Measurements from ENCODE around the gene CCDC183. TPM values are rescaled to one million over a fixed set of nuclear protein-coding genes. Genes with fewer than 3 reads are reported as not detected.
"Not testable (repeated sequence)": the region's sequence is repeated elsewhere in the genome, so short reads cannot be mapped to it uniquely, and the experiment has no call there.

Gene CCDC183
- total RNA-seq, 1 donor from 2014 or later, result not detected

DNA sequence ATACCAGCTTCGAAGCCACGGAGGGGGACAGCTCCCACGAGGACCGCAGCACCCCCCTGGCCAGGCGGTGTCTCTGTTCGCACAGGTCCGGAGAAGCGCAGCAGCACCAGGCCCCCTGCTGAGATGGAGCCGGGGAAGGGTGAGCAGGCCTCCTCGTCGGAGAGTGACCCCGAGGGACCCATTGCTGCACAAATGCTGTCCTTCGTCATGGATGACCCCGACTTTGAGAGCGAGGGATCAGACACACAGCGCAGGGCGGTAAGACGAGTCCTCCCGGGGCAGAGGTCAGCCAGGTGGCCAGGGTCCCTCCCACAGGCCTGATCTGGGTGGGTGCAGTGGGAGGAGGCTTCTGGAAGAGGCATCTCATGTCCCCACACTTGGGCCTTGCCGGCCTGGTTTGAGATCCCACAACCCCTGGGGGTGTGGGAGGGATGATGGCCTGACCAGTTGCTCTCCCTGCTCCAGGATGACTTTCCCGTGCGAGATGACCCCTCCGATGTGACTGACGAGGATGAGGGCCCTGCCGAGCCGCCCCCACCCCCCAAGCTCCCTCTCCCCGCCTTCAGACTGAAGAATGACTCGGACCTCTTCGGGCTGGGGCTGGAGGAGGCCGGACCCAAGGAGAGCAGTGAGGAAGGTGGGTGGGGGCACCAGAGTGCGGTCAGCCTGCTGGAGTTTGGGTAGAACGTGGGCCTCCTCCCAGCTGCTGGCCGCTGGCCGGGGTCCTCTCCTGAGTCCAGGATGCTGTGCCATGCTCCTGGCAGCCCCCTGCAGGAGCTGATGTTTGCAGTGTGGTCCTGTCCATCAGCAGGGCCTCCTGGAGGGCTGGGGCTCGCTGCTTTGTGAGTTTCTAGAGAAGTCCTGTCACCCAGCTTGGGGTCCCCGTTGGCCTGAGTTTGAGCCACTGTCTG, 43.3 kb downstream of the CCDC183 start:
- DNase-seq, result no peak
- peaks cover 12% of the 10 kb centered on the region for H3K4me1 Mint-ChIP-seq
- H3K9me3 Mint-ChIP-seq, result no peaks in the 10 kb centered on the region
- POLR2A ChIA-PET, result interaction anchor here (0.5 kb wide), 1 partner anchor 21 kb away, joined by 9 read pairs; no protein-coding TSS in a partner anchor
- intact Hi-C loops (cut with micrococcal nuclease), result loop anchor here (10.0 kb wide), 1 partner anchor 325 kb away; no protein-coding TSS in a partner anchor
- TF ChIP-seq, protein P1, sequence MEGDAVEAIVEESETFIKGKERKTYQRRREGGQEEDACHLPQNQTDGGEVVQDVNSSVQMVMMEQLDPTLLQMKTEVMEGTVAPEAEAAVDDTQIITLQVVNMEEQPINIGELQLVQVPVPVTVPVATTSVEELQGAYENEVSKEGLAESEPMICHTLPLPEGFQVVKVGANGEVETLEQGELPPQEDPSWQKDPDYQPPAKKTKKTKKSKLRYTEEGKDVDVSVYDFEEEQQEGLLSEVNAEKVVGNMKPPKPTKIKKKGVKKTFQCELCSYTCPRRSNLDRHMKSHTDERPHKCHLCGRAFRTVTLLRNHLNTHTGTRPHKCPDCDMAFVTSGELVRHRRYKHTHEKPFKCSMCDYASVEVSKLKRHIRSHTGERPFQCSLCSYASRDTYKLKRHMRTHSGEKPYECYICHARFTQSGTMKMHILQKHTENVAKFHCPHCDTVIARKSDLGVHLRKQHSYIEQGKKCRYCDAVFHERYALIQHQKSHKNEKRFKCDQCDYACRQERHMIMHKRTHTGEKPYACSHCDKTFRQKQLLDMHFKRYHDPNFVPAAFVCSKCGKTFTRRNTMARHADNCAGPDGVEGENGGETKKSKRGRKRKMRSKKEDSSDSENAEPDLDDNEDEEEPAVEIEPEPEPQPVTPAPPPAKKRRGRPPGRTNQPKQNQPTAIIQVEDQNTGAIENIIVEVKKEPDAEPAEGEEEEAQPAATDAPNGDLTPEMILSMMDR (IDR thresholded peaks at IDR 0.05), result no peak
- ATAC-seq (ENCODE audit: low read depth), result no peak
- CTCF ChIA-PET, result no interaction called here
- peaks cover 16% of the 10 kb centered on the region for H3K36me3 Mint-ChIP-seq (ENCODE audit: low read depth)
- H3K27me3 Mint-ChIP-seq, result no peaks in the 10 kb centered on the region
- H3K4me3 Mint-ChIP-seq, result no peak overlapping the region
- H3K27ac Mint-ChIP-seq, result peak overlapping the region; percentile 46

DNA sequence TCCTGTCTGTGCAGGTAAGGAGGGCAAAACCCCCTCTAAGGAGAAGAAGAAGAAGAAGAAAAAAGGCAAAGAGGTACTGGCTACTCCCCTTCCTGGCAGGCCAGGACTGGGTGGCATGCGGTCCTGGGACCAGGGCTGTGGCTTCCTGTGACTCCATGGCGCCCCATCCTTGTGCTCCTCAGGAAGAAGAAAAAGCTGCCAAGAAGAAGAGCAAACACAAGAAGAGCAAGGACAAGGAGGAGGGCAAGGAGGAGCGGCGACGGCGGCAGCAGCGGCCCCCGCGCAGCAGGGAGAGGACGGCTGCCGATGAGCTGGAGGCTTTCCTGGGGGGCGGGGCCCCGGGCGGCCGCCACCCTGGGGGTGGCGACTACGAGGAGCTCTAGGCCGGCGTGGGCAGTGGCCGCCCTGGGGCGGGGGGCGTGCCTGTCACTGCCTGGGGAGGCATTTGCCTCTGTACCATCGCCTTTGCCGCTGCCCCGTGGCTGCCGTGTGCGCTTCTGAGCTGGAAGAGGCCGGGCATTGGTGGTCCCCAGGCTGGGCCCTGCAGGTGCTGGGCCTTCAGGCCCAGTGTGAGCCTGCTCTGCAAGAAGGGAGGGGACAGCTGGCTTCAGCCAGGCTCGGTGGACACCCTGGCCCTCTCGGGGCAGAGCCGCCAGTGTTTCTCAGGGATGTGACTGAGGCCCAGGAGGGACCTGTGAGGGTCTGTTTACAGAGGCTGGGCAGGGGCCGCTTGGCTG, 44.2 kb downstream of the CCDC183 start:
- ChIA-PET CTCF (no interaction called here), POLR2A (interaction anchor here (0.5 kb wide), 1 partner anchor 320 kb away, joined by 4 read pairs; no protein-coding TSS in a partner anchor)
- ATAC-seq (ENCODE audit: low read depth) (no peak), DNase-seq (no peak)
- intact Hi-C loops (cut with micrococcal nuclease), result loop anchor here (10.0 kb wide), 1 partner anchor 324 kb away; no protein-coding TSS in a partner anchor
- H3K27me3 Mint-ChIP-seq, result no peaks in the 10 kb centered on the region
- peak overlapping the region; percentile 57 for H3K4me3 Mint-ChIP-seq
- TF ChIP-seq, protein P1 (IDR thresholded peaks at IDR 0.05), result no peak
- peaks cover 14% of the 10 kb centered on the region for H3K36me3 Mint-ChIP-seq (ENCODE audit: low read depth)
- H3K4me1 Mint-ChIP-seq, result peaks cover 14% of the 10 kb centered on the region
- H3K9me3 Mint-ChIP-seq, result no peaks in the 10 kb centered on the region
- H3K27ac Mint-ChIP-seq, result peak overlapping the region; percentile 46

DNA sequence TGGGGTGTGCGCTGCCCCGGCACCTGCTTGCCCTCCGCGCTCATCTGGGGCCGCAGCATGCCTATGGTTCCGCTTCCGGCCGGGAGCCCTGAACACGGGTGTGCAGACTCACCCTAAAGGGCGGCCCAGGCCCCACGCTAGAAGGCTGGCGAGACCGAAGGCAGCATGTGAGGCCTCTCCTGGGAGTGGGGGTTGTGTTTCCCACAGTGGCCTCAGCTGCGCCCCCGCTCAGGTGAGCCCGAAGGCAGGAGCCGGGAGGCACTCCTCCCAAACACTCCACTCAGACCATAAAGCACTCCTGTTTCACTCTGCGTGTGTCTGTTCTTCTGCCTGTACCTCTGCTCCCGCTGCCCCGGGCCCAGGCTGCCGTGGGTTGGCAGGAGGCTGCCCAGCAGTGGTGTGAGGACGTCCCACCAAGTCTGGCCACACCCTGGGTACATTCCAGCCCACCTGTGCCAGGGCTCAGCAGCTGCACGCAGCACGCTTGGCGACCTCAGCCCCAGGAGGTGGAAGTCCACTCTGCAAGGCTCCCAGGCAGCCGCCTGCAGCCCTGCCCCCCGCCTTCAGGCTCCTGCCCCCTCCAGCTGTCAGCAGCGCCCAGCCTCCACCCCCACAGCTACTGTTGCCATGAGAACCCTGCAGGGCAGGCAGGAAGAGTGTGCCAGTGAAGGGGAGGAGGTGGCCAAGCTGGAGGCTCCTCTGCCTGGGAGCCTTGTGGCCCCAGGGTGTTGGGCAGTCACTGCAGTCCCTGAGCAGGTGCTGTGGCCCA, 44.9 kb downstream of the CCDC183 start:
- ATAC-seq (ENCODE audit: low read depth) (no peak), DNase-seq (no peak)
- Mint-ChIP-seq H3K9me3 (no peaks in the 10 kb centered on the region), H3K4me1 (peaks cover 14% of the 10 kb centered on the region), H3K27ac (no peak overlapping the region), H3K27me3 (no peaks in the 10 kb centered on the region), H3K36me3 (ENCODE audit: low read depth) (peaks cover 14% of the 10 kb centered on the region), H3K4me3 (no peak overlapping the region)
- ChIA-PET POLR2A (interaction anchor here (0.5 to 3.3 kb wide), 3 partner anchors 34 to 321 kb away, joined by 4 to 12 read pairs (median 11); partner anchors contain the start of gene RABL6), CTCF (no interaction called here)
- TF ChIP-seq, protein P1 (IDR thresholded peaks at IDR 0.05), result no peak
- intact Hi-C loops (cut with micrococcal nuclease), result loop anchor here (10.0 kb wide), 1 partner anchor 324 kb away; no protein-coding TSS in a partner anchor

DNA sequence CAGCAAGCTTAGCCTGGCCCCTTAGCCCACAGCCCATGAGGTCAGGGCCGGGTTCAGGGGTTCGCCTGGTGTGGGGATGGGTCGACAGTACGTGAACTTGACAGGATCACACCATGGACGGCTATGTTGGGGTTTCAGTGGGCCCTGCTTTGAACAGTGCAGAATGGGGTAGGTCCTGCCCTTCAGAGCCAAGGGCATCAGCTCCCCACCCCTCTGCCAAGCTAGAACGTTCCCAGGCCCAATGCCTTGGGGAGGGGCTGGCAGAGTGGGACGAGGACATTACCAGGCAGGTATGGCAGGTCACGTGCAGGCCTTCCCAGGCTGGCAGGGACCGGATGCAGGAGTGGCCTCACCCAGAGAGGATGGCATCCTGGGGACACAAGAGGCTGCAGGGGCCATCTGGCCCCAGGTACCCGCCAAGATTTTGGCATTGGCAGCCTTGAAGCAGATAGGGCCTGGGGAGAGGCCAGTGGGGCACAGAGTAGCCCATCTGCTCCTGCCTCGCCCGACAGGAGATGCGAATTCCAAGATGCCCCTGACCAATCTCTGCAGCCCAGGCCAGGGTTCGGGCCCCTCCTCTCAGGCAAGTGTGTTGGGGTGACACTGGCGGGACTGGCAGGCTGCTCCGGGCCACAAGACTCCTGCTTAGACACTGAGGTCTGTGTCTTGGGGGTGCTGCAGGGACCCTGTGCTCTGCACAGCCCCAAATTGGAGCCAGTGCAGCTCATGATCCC, 45.7 kb downstream of the CCDC183 start:
- not testable (repeated sequence) for DNase-seq; H3K9me3 Mint-ChIP-seq; ATAC-seq (ENCODE audit: low read depth); H3K27me3 Mint-ChIP-seq
- Mint-ChIP-seq H3K4me3 (peak overlapping the region; percentile 87), H3K4me1 (peaks cover 16% of the 10 kb centered on the region), H3K27ac (peak overlapping the region; percentile 35), H3K36me3 (ENCODE audit: low read depth) (peaks cover 14% of the 10 kb centered on the region)
- POLR2A ChIA-PET, result interaction anchor here (1.1 to 3.3 kb wide), 8 partner anchors 35 to 399 kb away, joined by 3 to 12 read pairs (median 9); partner anchors contain the start of genes PAXX, RABL6, TRAF2 and TUBB4B
- intact Hi-C loops (cut with micrococcal nuclease), result loop anchor here (1.0 to 10.0 kb wide), 6 partner anchors 35 to 323 kb away; partner anchors contain the start of genes FBXW5, RABL6 and TMEM141
- CTCF ChIA-PET, result interaction anchor here (0.6 to 3.5 kb wide), 17 partner anchors 21 to 602 kb away, joined by 3 to 21 read pairs (median 4); partner anchors contain the start of genes NPDC1 and RABL6
